Osteocyte (in vitro differentiated cells): ENCODE measurements around the gene CCT6B. TPM values are rescaled to one million over a fixed set of nuclear protein-coding genes. Genes with fewer than 3 reads are reported as not detected.
"Not testable (repeated sequence)": the region's sequence is repeated elsewhere in the genome, so short reads cannot be mapped to it uniquely, and the experiment has no call there.

Experiments used
- DNase-seq: peaks from one replicate; pipeline ENCODE4 v3.0.0; 2021; ENCODE audit warnings: mixed read lengths; ENCODE audit not compliant: unreplicated experiment; ENCODE audit errors: extremely low spot score
- H3K27ac Mint-ChIP-seq: one replicate; pipeline ENCODE4 v1.8.0; 2021; ENCODE audit warnings: mild to moderate bottlenecking, mixed read lengths; ENCODE audit not compliant: unreplicated experiment
- H3K27me3 Mint-ChIP-seq: one replicate; pipeline ENCODE4 v1.8.0; 2021; ENCODE audit warnings: mixed read lengths; ENCODE audit not compliant: unreplicated experiment
- H3K36me3 Mint-ChIP-seq: one replicate; pipeline ENCODE4 v1.8.0; 2021; ENCODE audit warnings: mixed read lengths; ENCODE audit not compliant: unreplicated experiment
- H3K4me1 Mint-ChIP-seq: one replicate; pipeline ENCODE4 v1.8.0; 2021; ENCODE audit warnings: mixed read lengths; ENCODE audit not compliant: unreplicated experiment
- H3K4me3 Mint-ChIP-seq: one replicate; pipeline ENCODE4 v1.8.0; 2021; ENCODE audit warnings: mild to moderate bottlenecking, moderate library complexity, mixed read lengths; ENCODE audit not compliant: unreplicated experiment
- H3K9me3 Mint-ChIP-seq: one replicate; pipeline ENCODE4 v1.8.0; 2021; ENCODE audit warnings: mixed read lengths; ENCODE audit not compliant: unreplicated experiment
- CTCF ChIP-seq: fragments of 200-600 bp; sonication (generic); IDR thresholded peaks from 2 replicates; pipeline ENCODE4 v1.5.0; 2021; ENCODE audit warnings: antibody characterized with exemption, mild to moderate bottlenecking, moderate library complexity
- total RNA-seq: library from RNA; stranded (reverse); gene quantifications from 2 replicates; pipeline ENCODE4 v1.2.1, GENCODE V29; 2021

Gene CCT6B
- total RNA-seq, 1 donor from 2014 or later = 3.2 TPM

- Mint-ChIP-seq H3K27me3 (no peaks in the 10 kb centered on the region), H3K9me3 (no peaks in the 10 kb centered on the region), H3K4me1 (no peaks in the 10 kb centered on the region), H3K27ac (no peak overlapping the region), H3K36me3 (peaks cover 18% of the 10 kb centered on the region), H3K4me3 (no peak overlapping the region)
- no peak for DNase-seq
- TF ChIP-seq CTCF = no peak
Observed at GRCh38 chr17:35003778-35004177, 42.5 kb upstream of the CCT6B start.

DNA sequence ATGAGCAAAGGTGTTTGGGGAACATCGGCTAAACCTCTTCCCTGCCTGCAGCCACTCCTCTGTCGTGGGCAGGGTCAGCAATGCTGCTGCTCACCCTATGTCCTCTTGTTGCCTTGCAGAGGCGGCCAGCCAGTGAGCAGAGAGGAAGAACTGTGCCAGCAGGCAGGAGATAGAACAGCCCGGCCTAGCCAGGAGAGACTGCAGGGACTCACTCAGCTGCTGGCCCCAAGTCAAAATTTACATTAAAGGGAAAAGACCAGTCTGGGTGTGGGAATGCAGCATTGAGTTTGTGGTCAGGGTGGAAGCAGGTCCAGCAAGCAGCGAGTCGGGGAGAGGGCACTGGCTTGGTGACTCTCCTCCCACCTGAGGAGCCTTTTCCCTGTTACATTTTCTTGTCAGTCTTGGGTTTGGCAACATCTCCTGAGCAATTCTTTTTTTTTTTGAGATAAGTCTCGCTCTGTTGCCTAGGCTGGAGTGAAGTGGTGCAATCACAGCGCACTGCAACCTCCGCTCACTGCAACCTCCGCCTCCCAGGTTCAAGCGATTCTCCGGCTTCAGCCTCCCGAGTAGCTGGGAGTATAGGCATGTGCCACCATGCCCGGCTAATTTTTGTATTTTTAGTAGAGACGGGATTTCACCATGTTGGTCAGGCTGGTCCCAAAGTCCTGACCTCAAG, 41.8 kb upstream of the CCT6B start:
- no peak overlapping the region for H3K4me3 Mint-ChIP-seq
- peaks cover 15% of the 10 kb centered on the region for H3K36me3 Mint-ChIP-seq
- H3K4me1 Mint-ChIP-seq = peaks cover 3% of the 10 kb centered on the region
- H3K27me3 Mint-ChIP-seq = no peaks in the 10 kb centered on the region
- no peak overlapping the region for H3K27ac Mint-ChIP-seq
- no peaks in the 10 kb centered on the region for H3K9me3 Mint-ChIP-seq
- no peak for TF ChIP-seq CTCF
- DNase-seq = no peak

DNA sequence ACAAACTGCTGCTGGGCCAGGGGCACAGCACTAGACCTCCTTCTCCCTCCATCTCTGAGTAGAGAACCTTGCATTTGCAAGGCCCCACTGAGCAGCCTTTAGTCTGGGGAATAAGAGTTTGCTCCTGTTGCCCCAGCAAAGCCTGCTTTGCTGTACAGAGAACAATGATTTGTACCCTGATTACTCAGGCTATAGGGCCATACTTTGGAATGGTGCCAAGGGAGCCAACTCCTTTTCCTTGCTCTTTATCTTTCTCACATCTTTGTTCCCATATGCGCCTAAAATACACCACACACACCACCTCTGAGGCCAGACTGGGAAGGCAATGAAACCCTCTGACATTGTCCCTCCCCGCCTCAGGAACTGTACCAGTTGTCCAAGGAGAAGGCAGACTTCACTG, 40.3 kb upstream of the CCT6B start:
- H3K27me3 Mint-ChIP-seq = no peaks in the 10 kb centered on the region
- TF ChIP-seq CTCF = no peak
- no peak overlapping the region for H3K4me3 Mint-ChIP-seq
- H3K9me3 Mint-ChIP-seq = no peaks in the 10 kb centered on the region
- H3K4me1 Mint-ChIP-seq = peaks cover 14% of the 10 kb centered on the region
- peaks cover 8% of the 10 kb centered on the region for H3K36me3 Mint-ChIP-seq
- DNase-seq = no peak
- no peak overlapping the region for H3K27ac Mint-ChIP-seq

GRCh38 chr17:35000965-35001364, 39.7 kb upstream of the CCT6B start:
- H3K36me3 Mint-ChIP-seq, H3K9me3 Mint-ChIP-seq, DNase-seq, H3K4me3 Mint-ChIP-seq, H3K27ac Mint-ChIP-seq, H3K27me3 Mint-ChIP-seq: not testable (repeated sequence)
- H3K4me1 Mint-ChIP-seq = peaks cover 14% of the 10 kb centered on the region

DNA sequence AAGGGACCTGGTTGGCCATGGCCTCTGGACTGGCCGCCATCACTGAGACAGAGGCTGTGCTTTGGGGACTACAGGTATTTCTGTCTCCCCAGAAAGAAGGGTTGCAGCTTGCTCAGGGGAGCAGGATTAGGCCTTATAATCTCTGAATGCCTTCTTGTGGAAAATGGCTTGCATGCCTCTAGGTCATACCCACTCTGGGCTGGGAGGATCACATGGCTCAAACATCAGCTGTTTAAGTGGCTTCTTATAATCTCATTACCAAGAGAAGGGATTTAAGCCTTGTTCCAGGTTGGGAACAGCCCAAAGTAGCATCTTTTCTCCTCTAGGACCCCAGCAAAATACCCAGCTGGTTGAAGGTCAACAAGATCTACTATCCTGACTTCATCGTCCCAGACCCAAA, 38.2 kb upstream of the CCT6B start:
- Mint-ChIP-seq H3K27ac (no peak overlapping the region), H3K4me1 (peaks cover 14% of the 10 kb centered on the region), H3K9me3 (no peaks in the 10 kb centered on the region), H3K4me3 (no peak overlapping the region), H3K36me3 (peaks cover 14% of the 10 kb centered on the region), H3K27me3 (no peaks in the 10 kb centered on the region)
- no peak for DNase-seq
- no peak for TF ChIP-seq CTCF

GRCh38 chr17:34998205-34998604, 36.9 kb upstream of the CCT6B start:
- Mint-ChIP-seq H3K4me1 (peaks cover 14% of the 10 kb centered on the region), H3K36me3 (peaks cover 16% of the 10 kb centered on the region), H3K9me3 (no peaks in the 10 kb centered on the region), H3K4me3 (no peak overlapping the region), H3K27ac (peak overlapping the region; percentile 79), H3K27me3 (no peaks in the 10 kb centered on the region)
- DNase-seq = peak; percentile 89
- TF ChIP-seq CTCF = peak; percentile 82
